K562 (cell line): Measurements from ENCODE around the gene PLAC9. TPM values are rescaled to one million over a fixed set of nuclear protein-coding genes. Genes with fewer than 3 reads are reported as not detected.

ENCODE experiments used
- ARNT ChIP-seq, 2 experiments: fragments of 450-650 bp; IDR thresholded peaks; 2 replicates each; pipeline ENCODE4 v1.6.1; 2016; ENCODE audit warnings: mild to moderate bottlenecking in 1 of 2
- BDP1 ChIP-seq: IDR thresholded peaks from 3 replicates; pipeline ENCODE4 v1.6.1; 2011; ENCODE audit not compliant: insufficient read length, insufficient read depth
- CBX1 ChIP-seq: sonication (generic); IDR thresholded peaks from 2 replicates; pipeline ENCODE4 v1.6.1; 2016; ENCODE audit warnings: antibody characterized with exemption, low read depth, mild to moderate bottlenecking
- CEBPB ChIP-seq: fragments of 450-650 bp; IDR thresholded peaks from 2 replicates; pipeline ENCODE4 v1.6.1; 2016; ENCODE audit warnings: missing genetic modification characterization, missing compliant biosample characterization
- CREM ChIP-seq: IDR thresholded peaks from 2 replicates; pipeline ENCODE4 v1.6.1; 2014; ENCODE audit warnings: antibody characterized with exemption, low read depth
- CSDE1 ChIP-seq, 2 experiments: fragments of 450-650 bp; IDR thresholded peaks; 2 replicates each; pipeline ENCODE4 v1.6.1; 2016; ENCODE audit warnings: mild to moderate bottlenecking in 1 of 2
- CXXC5 ChIP-seq: fragments of 250-450 bp; sonication (Bioruptor Pico); IDR thresholded peaks from 2 replicates; pipeline ENCODE4 v1.8.0; 2022; ENCODE audit warnings: inconsistent platforms, mild to moderate bottlenecking, moderate library complexity
- DMBX1 ChIP-seq: fragments of 250-450 bp; sonication (Bioruptor Pico); IDR thresholded peaks from 2 replicates; pipeline ENCODE4 v1.8.0; 2022; ENCODE audit warnings: inconsistent platforms, mild to moderate bottlenecking, moderate library complexity, borderline replicate concordance
- FOXK1 ChIP-seq: sonication (generic); formaldehyde crosslinking; IDR thresholded peaks from 2 replicates; pipeline ENCODE4 v1.8.0; 2022; ENCODE audit warnings: missing genetic modification reagents, mild to moderate bottlenecking, borderline replicate concordance
- GABPA ChIP-seq: fragments of 200-800 bp; sonication (Bioruptor generic); conservative IDR thresholded peaks from 2 replicates; pipeline ENCODE4 v1.6.1; 2016; ENCODE audit warnings: low read depth, missing genetic modification characterization, missing compliant biosample characterization
- HDAC2 ChIP-seq: fragments of 450-650 bp; IDR thresholded peaks from 2 replicates; pipeline ENCODE4 v1.6.1; 2016; ENCODE audit warnings: mild to moderate bottlenecking
- HDGF ChIP-seq: fragments of 450-650 bp; IDR thresholded peaks from 2 replicates; pipeline ENCODE4 v1.6.1; 2016
- MAFK ChIP-seq: IDR thresholded peaks from 2 replicates; pipeline ENCODE4 v1.6.1; 2011; ENCODE audit warnings: low read length, improper control_type of control experiment
- MEF2D ChIP-seq: conservative IDR thresholded peaks from 2 replicates; pipeline ENCODE4 v1.6.1; 2016; ENCODE audit warnings: low read depth, missing genetic modification characterization, missing compliant biosample characterization
- MLX ChIP-seq, 2 experiments: fragments of 450-650 bp in 1 of 2; sonication (generic) in 1 of 2; formaldehyde crosslinking; conservative IDR thresholded peaks; 2 replicates each; pipeline versions ENCODE4 v1.4.0 to v1.8.1; 2020 to 2022; ENCODE audit warnings: mild to moderate bottlenecking in 1 of 2, missing genetic modification reagents in 1 of 2
- MTA3 ChIP-seq: fragments of 450-650 bp; formaldehyde crosslinking; IDR thresholded peaks from 2 replicates; pipeline ENCODE4 v1.6.1; 2017; ENCODE audit warnings: mild to moderate bottlenecking, borderline replicate concordance
- NELFE ChIP-seq: IDR thresholded peaks from 2 replicates; pipeline ENCODE4 v1.6.1; 2011; ENCODE audit warnings: mild to moderate bottlenecking; ENCODE audit not compliant: insufficient read depth, insufficient read length
- NFIC ChIP-seq: fragments of 450-650 bp; IDR thresholded peaks from 2 replicates; pipeline ENCODE4 v1.6.1; 2017; ENCODE audit warnings: mild to moderate bottlenecking, inconsistent platforms
- OTX1 ChIP-seq: fragments of 450-650 bp; formaldehyde crosslinking; IDR thresholded peaks from 2 replicates; pipeline ENCODE4 v1.4.0; 2022; ENCODE audit warnings: mild to moderate bottlenecking
- SMARCE1 ChIP-seq: fragments of 450-650 bp; IDR thresholded peaks from 2 replicates; pipeline ENCODE4 v1.7.1; 2016; ENCODE audit warnings: mild to moderate bottlenecking
- STAT6 ChIP-seq: sonication (generic); formaldehyde crosslinking; IDR thresholded peaks from 2 replicates; pipeline ENCODE4 v1.8.1; 2023; ENCODE audit warnings: mild to moderate bottlenecking, missing genetic modification reagents
- TCFL5 ChIP-seq: fragments of 250-450 bp; sonication (Bioruptor Pico); conservative IDR thresholded peaks from 2 replicates; pipeline ENCODE4 v1.6.1; 2021; ENCODE audit warnings: mild to moderate bottlenecking, moderate library complexity, matching md5 sums
- TEAD1 ChIP-seq, 2 experiments: fragments of 450-650 bp in 1 of 2; sonication (generic) in 1 of 2; formaldehyde crosslinking; IDR thresholded peaks; 2 replicates each; pipeline versions ENCODE4 v1.4.0 to v1.8.0; 2020 to 2022; ENCODE audit warnings: mild to moderate bottlenecking in 2 of 2, missing genetic modification reagents in 1 of 2
- TRIM24 ChIP-seq, 2 experiments: fragments of 450-650 bp; IDR thresholded peaks; 2 replicates each; pipeline ENCODE4 v1.6.1; 2016
- ZNF174 ChIP-seq: fragments of 250-450 bp; sonication (Bioruptor Pico); IDR thresholded peaks from 2 replicates; pipeline ENCODE4 v1.4.0; 2020; ENCODE audit warnings: mild to moderate bottlenecking
- ZNF224 ChIP-seq: sonication (generic); formaldehyde crosslinking; IDR thresholded peaks from 2 replicates; pipeline ENCODE4 v1.8.0; 2022; ENCODE audit warnings: mild to moderate bottlenecking, missing genetic modification reagents
- ZNF668 ChIP-seq: fragments of 250-450 bp; sonication (Bioruptor Pico); IDR thresholded peaks from 2 replicates; pipeline ENCODE4 v1.8.0; 2022; ENCODE audit warnings: mild to moderate bottlenecking, inconsistent platforms
- ZNF695 ChIP-seq: fragments of 450-650 bp; formaldehyde crosslinking; IDR thresholded peaks from 2 replicates; pipeline ENCODE4 v1.4.0; 2020; ENCODE audit warnings: mild to moderate bottlenecking, moderate library complexity
- polyA plus RNA-seq, 8 experiments: library from polyadenylated mRNA; depleted of rRNA in 4 of 8; stranded (reverse) in 5 of 8; unstranded in 3 of 8; fragments of >200 nt; fragmentation: Nextera tagmentation in 2 of 8; fragmentation: Illumina TruSeq in 1 of 8; extraction: Ambion mirVana in 2 of 8; extraction: Trizol in 1 of 8; gene quantifications; 2 replicates each; pipeline versions ENCODE4 v1.2.1 to v1.2.3, GENCODE V29; 2011 to 2014; ENCODE audit warnings: inconsistent platforms in 1 of 8, missing spikeins in 1 of 8
- total RNA-seq, 7 experiments: library from RNA; depleted of rRNA in 6 of 7; stranded (reverse); fragments of >200 nt in 6 of 7; fragmentation: Illumina TruSeq in 2 of 7; extraction: Trizol in 2 of 7; gene quantifications; 2 replicates each; pipeline versions ENCODE4 v1.2.1 to v1.2.3, GENCODE V29; 2011 to 2021; ENCODE audit warnings: low replicate concordance in 1 of 7

The PLAC9 gene
- total and polyA plus RNA-seq, 9 of the 15 experiments (the other 6 are each of a cell fraction or from before 2014, with no cell fraction given) = not detected

- no peak for TF ChIP-seq STAT6 (CRISPR knock-in tag)
- peak; percentile 71; the same call in 1 of the 2 replicates for TF ChIP-seq OTX1 (CRISPR knock-in tag)
- TF ChIP-seq ARNT (IDR thresholded peaks at IDR 0.05) = peak in 1 of 2 experiments; percentile 42; a peak in 1 of 4 replicates
- TF ChIP-seq ZNF224 (CRISPR knock-in tag) = no peak
- no peak for TF ChIP-seq FOXK1 (CRISPR knock-in tag)
- 0 out of 2 replicates have a peak, but pooled peaks have one; percentile 36 for TF ChIP-seq CREM
- TF ChIP-seq HDGF = 0 out of 2 replicates have a peak, but pooled peaks have one; percentile 37
- TF ChIP-seq BDP1 = no peak
- TF ChIP-seq SMARCE1 = peak; percentile 90; the same call in 1 of the 2 replicates
- TF ChIP-seq HDAC2 = peak; percentile 85
- TF ChIP-seq NFIC = peak; percentile 17; the same call in 1 of the 2 replicates
- TF ChIP-seq ZNF668 (CRISPR knock-in tag) = no peak
- TF ChIP-seq MAFK = no peak
- peak; percentile 84 for TF ChIP-seq GABPA (tag)
- no peak for TF ChIP-seq MLX (CRISPR knock-in tag; conservative IDR thresholded peaks at IDR 0.05)
- no peak for TF ChIP-seq TCFL5 (CRISPR knock-in tag)
- 0 out of 2 replicates have a peak, but pooled peaks have one; percentile 22 for TF ChIP-seq CBX1
- peak; percentile 65 for TF ChIP-seq CEBPB (tag)
- TF ChIP-seq DMBX1 (CRISPR knock-in tag) = no peak
- TF ChIP-seq NELFE = no peak
- 0 out of 4 replicates have a peak, but pooled peaks of 1 of the 2 experiments have one; percentile 51 for TF ChIP-seq TEAD1 (CRISPR knock-in tag; IDR thresholded peaks at IDR 0.05)
- no peak for TF ChIP-seq CSDE1 (IDR thresholded peaks at IDR 0.05)
- 0 out of 2 replicates have a peak, but pooled peaks have one; percentile 39 for TF ChIP-seq MEF2D (tag)
- peak; percentile 50; the same call in 1 of the 2 replicates for TF ChIP-seq CXXC5 (CRISPR knock-in tag)
- peak; percentile 70 for TF ChIP-seq MTA3
- TF ChIP-seq TRIM24 (IDR thresholded peaks at IDR 0.05) = peak; percentile 41 to 43; a peak in 2 of 4 replicates
- no peak for TF ChIP-seq ZNF695 (CRISPR knock-in tag)
- no peak for TF ChIP-seq ZNF174 (CRISPR knock-in tag)
Observed at GRCh38 chr10:80187465-80188409, 55.2 kb downstream of the PLAC9 start (continued).
